Right lobe of liver (tissue), 6 donors: ENCODE data around the gene FIS1. TPM values are rescaled to one million over a fixed set of nuclear protein-coding genes. Genes with fewer than 3 reads are reported as not detected.

ENCODE experiments used
- ATAC-seq, 4 donors: fragments of 200-7000 bp; cut with Tn5 transposase; one replicate each; pipeline ENCODE4 v1.9.1; 2020; ENCODE audit warnings: mild to moderate bottlenecking in 4 of 4, moderate library complexity in 4 of 4
- DNase-seq, 3 donors: peaks; one replicate each; pipeline ENCODE4 v3.0.0-alpha.2; 2020
- H3K27ac ChIP-seq, 3 donors: fragments of 200-600 bp; one replicate each; pipeline ENCODE4 v1.8.0; 2022
- H3K27me3 ChIP-seq, 2 donors: fragments of 200-600 bp; one replicate each; pipeline ENCODE4 v1.8.0; 2022
- H3K36me3 ChIP-seq, 4 donors: fragments of 200-600 bp; sonication (generic) in 1 of 4; one replicate each; pipeline versions ENCODE4 v1.5.1 to v1.8.0; 2017 to 2022; ENCODE audit warnings: control low read depth in 1 of 4
- H3K4me1 ChIP-seq, 4 donors: fragments of 200-600 bp; sonication (generic) in 1 of 4; one replicate each; pipeline versions ENCODE4 v1.5.1 to v1.8.0; 2017 to 2022; ENCODE audit warnings: control low read depth in 1 of 4
- H3K4me3 ChIP-seq, 3 donors: fragments of 200-600 bp; one replicate each; pipeline ENCODE4 v1.8.0; 2022
- H3K9me3 ChIP-seq, 4 donors: fragments of 200-600 bp; sonication (generic) in 1 of 4; one replicate each; pipeline versions ENCODE4 v1.5.1 to v1.8.0; 2017 to 2022; ENCODE audit warnings: control low read depth in 1 of 4
- POLR2A ChIP-seq: fragments of 450-650 bp; IDR thresholded peaks from one replicate; pipeline ENCODE4 v1.6.1; 2017; ENCODE audit warnings: antibody characterized with exemption, mild to moderate bottlenecking
- WGBS: methylation state at CpG from one replicate; pipeline ENCODE4 v1.1.6; 2018; ENCODE audit warnings: low coverage, low lambda C conversion rate; ENCODE audit not compliant: insufficient coverage; ENCODE audit errors: missing lambda C conversion rate; 5-methylcytosine and 5-hydroxymethylcytosine counted together
- intact Hi-C, 2 donors: fragments of 100-400 bp; cut with DNase I; formaldehyde crosslinking; loops; one replicate each; pipeline versions ENCODE4 v1.11.2 to v1.14.1; 2022
- total RNA-seq, 6 experiments: library from RNA; depleted of rRNA in 2 of 6; stranded (reverse); fragments of >200 nt in 2 of 6; fragmentation: NEBNext Ultra II Directional in 3 of 6; extraction: Animal tissue kit (Norgen Biotek cat#: 25700) in 3 of 6; gene quantifications; one replicate each; pipeline versions ENCODE4 v1.1.0 to v1.2.4, GENCODE V29; 2016 to 2023
- TF ChIP-seq, protein P1 (sequence below), 4 donors: fragments of 200-600 bp in 3 of 4; fragments of 450-650 bp in 1 of 4; IDR thresholded peaks; one replicate each; pipeline versions ENCODE4 v1.5.1 to v1.8.0; 2016 to 2022; ENCODE audit warnings: antibody characterized with exemption in 4 of 4, mild to moderate bottlenecking in 2 of 4
- donor health status: DM: no; HTN: yes; CAD: no.
- donor health status: DM: no; HTN: no; CAD: no.
- donor health status: DM: no; HTN: no; CAD: no.
- donor health status: DM: no; HTN: yes; CAD: no.
- donor health status: DM: no; HTN: yes; CAD: no.

The FIS1 gene
- total RNA-seq, 6 experiments from 2014 or later: 105 to 228 (median 134) TPM

DNA sequence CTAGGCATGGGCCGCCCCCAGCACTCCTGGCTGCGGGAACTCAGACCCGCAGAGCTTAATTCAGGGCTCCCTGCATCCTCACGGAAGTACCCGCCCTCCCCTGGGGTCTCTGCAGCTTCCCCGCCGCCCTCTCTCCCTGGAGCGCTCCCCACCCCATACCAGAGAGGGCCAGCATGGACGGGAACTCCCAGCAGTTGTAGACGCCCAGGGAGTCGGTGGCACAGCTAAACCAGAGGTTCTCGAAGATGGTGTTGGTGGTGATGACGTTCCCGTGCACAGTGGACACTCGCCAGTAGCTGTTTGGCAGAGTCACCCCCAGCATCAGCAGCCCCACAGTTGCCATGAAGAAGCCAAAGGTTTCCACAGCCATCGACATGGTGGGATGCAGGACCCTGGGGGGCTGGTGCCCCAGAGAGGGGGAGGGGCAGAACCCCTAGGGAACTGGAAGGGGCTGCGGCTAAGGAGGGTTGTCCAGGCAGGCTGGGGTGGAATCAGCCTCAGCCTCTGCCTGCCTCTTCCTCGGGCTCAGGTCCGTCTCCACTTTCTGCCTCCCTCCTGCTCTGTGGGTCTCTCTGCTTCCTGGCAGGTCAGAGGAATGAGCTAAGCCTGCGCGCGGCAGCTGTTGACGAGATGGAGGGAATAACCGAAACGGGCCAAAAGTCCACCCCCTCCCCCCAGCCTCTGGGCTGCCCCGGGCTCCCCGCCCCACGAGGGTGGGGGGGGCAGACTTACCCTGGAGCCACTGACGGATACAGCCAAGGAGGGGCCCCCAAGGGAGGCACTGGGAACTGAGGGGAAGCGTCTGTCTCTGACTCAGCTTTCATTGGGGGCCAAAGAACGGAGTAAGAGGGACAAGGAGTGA lies 7.4 kb downstream of the FIS1 start, which contains the start of gene CLDN15:
Gene CLDN15, minus strand, starts transcription at position 597 of the 862 bp plus-strand sequence. Its CDS starts 221 bp downstream, at position 376.
- H3K27me3 ChIP-seq: no peaks in the 10 kb centered on the region
- intact Hi-C loops: no loop called here
- H3K27ac ChIP-seq: peak within 1 kb of the TSS; percentile 79 to 97 (median 81)
- peak; percentile 65 for TF ChIP-seq POLR2A
- TF ChIP-seq, protein P1, sequence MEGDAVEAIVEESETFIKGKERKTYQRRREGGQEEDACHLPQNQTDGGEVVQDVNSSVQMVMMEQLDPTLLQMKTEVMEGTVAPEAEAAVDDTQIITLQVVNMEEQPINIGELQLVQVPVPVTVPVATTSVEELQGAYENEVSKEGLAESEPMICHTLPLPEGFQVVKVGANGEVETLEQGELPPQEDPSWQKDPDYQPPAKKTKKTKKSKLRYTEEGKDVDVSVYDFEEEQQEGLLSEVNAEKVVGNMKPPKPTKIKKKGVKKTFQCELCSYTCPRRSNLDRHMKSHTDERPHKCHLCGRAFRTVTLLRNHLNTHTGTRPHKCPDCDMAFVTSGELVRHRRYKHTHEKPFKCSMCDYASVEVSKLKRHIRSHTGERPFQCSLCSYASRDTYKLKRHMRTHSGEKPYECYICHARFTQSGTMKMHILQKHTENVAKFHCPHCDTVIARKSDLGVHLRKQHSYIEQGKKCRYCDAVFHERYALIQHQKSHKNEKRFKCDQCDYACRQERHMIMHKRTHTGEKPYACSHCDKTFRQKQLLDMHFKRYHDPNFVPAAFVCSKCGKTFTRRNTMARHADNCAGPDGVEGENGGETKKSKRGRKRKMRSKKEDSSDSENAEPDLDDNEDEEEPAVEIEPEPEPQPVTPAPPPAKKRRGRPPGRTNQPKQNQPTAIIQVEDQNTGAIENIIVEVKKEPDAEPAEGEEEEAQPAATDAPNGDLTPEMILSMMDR (IDR thresholded peaks at IDR 0.05): no peak
- no peaks in the 10 kb centered on the region for H3K9me3 ChIP-seq
- WGBS: 21% methylated on average over 13 of the region's 31 CpGs
- peaks cover 0 to 23% (median 11%) of the 10 kb centered on the region in 4 donors for H3K4me1 ChIP-seq
- ATAC-seq (peak; percentile 79 to 85 (median 83)), DNase-seq (peak; percentile 84 to 89 (median 88))
- no peak within 1 kb of the TSS for H3K4me3 ChIP-seq
- peaks cover 0 to 17% (median 6%) of the 10 kb centered on the region in 4 donors for H3K36me3 ChIP-seq

DNA sequence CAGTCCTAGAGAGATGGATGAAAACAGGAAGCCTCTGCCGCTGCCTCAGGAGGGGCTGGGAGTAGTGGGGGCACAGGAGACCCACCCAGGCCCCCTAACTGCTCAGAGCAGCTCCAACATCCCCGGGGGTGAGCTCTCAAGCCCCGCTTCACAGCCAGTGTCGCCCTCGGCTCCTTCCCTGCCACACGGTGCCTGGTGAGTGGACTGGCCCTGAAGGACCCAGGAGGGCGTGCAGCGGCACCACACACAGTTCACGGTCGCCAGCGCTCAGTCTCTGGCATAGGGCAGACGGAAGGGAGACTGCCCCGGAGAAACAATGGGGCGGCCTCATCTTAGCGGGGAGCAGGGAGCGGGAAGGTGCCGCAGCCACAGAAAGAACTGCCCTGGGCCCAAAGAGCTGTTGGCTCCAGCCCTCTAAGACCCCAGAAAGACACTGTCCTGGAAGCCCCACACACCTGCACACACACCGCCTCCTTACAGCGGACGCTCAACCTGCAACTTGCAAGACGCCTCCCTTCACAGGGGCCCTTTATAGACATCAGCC lies 8.5 kb downstream of the FIS1 start:
- no peak overlapping the region for H3K4me3 ChIP-seq
- H3K27me3 ChIP-seq: no peaks in the 10 kb centered on the region
- 88% methylated on average over 5 of the region's 21 CpGs for WGBS
- ATAC-seq: no peak
- H3K36me3 ChIP-seq: peaks cover 0 to 17% (median 6%) of the 10 kb centered on the region in 4 donors
- H3K9me3 ChIP-seq: no peaks in the 10 kb centered on the region
- H3K4me1 ChIP-seq: peaks cover 0 to 33% (median 16%) of the 10 kb centered on the region in 4 donors
- H3K27ac ChIP-seq: peak overlapping the region in 1 of 3 donors; percentile 97
- DNase-seq: no peak
- intact Hi-C loops: no loop called here
- TF ChIP-seq, protein P1 (IDR thresholded peaks at IDR 0.05): no peak
- no peak for TF ChIP-seq POLR2A

DNA sequence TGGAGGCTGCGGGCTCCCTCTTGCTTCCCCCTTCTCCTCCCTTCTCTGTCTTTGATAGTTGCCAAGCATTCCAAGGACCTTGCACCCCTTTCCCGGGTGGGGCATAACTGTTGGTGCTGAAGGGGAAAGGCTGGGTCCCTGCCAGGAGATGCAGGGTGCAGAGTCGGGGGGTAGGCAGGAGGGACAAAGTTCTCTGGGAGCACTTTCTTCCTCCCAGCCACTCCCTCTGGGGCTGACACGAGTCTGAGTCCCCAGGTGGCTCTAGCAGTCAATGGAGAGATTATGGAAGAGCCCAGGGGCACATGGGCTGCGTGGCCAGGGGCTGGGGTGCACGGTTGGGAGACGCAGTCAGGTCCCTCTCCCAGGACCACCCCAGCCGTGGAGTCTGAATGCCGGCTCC lies 9.4 kb downstream of the FIS1 start:
- no peaks in the 10 kb centered on the region for H3K9me3 ChIP-seq
- peaks cover 0 to 40% (median 18%) of the 10 kb centered on the region in 4 donors for H3K4me1 ChIP-seq
- ATAC-seq (no peak), DNase-seq (no peak)
- peaks cover 0 to 10% (median 5%) of the 10 kb centered on the region in 4 donors for H3K36me3 ChIP-seq
- no peak overlapping the region for H3K4me3 ChIP-seq
- TF ChIP-seq, protein P1 (IDR thresholded peaks at IDR 0.05): no peak
- WGBS: 7% methylated on average over 2 of the region's 9 CpGs
- intact Hi-C loops: no loop called here
- no peak overlapping the region for H3K27ac ChIP-seq
- H3K27me3 ChIP-seq: no peaks in the 10 kb centered on the region

DNA sequence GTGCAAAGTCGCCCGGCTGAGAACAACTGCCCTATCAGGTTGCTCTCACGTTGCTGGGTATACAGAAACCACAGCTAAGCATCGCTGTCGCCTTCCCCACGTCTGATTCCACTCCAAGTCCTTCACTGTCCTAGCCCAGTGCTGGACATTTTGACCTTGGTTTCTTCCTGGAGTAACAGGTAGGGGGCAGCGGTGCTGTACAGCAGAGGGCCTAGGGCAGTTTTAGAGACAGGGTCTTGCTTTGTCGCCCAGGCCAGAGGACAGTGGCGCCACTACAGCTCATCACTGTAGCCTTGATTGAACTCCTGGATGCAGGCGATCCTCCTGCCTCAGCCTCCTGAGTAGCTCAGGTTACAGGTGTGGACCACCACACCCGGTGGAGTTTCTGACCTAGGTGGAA lies 9.8 kb downstream of the FIS1 start:
- H3K4me1 ChIP-seq: peaks cover 0 to 43% (median 19%) of the 10 kb centered on the region in 4 donors
- H3K36me3 ChIP-seq: peaks cover 0 to 8% (median 2%) of the 10 kb centered on the region in 4 donors
- H3K9me3 ChIP-seq: no peaks in the 10 kb centered on the region
- no peak overlapping the region for H3K4me3 ChIP-seq
- TF ChIP-seq, protein P1 (IDR thresholded peaks at IDR 0.05): peak; percentile 21 to 38 (median 30)
- no peak for TF ChIP-seq POLR2A
- ATAC-seq: no peak
- no peak overlapping the region for H3K27ac ChIP-seq
- WGBS: no CpG with 5 or more reads among the region's 11 CpGs
- DNase-seq: no peak
- intact Hi-C loops: no loop called here
- H3K27me3 ChIP-seq: no peaks in the 10 kb centered on the region
